Fibroblast of lung (primary cell): ENCODE results near the gene ACVR1C.

ENCODE experiments used
- EZH2 ChIP-seq: IDR thresholded peaks from 2 replicates; pipeline ENCODE4 v1.5.1; 2012; ENCODE audit warnings: low read length, control low read depth, mild to moderate bottlenecking; ENCODE audit errors: missing control alignments
- TF ChIP-seq, protein P1 (sequence below), 2 donors: IDR thresholded peaks in 1 of 2; conservative IDR thresholded peaks in 1 of 2; 1 replicate in 1 of 2; 2 replicates in 1 of 2; pipeline ENCODE4 v1.5.1; 2011 to 2012; ENCODE audit warnings: low read length in 2 of 2, control low read depth in 1 of 2, inconsistent platforms in 1 of 2, low read depth in 1 of 2, mild to moderate bottlenecking in 1 of 2

GRCh38 chr2:157538064-157538463 lies 90.6 kb downstream of the ACVR1C start:
- TF ChIP-seq, protein P1, sequence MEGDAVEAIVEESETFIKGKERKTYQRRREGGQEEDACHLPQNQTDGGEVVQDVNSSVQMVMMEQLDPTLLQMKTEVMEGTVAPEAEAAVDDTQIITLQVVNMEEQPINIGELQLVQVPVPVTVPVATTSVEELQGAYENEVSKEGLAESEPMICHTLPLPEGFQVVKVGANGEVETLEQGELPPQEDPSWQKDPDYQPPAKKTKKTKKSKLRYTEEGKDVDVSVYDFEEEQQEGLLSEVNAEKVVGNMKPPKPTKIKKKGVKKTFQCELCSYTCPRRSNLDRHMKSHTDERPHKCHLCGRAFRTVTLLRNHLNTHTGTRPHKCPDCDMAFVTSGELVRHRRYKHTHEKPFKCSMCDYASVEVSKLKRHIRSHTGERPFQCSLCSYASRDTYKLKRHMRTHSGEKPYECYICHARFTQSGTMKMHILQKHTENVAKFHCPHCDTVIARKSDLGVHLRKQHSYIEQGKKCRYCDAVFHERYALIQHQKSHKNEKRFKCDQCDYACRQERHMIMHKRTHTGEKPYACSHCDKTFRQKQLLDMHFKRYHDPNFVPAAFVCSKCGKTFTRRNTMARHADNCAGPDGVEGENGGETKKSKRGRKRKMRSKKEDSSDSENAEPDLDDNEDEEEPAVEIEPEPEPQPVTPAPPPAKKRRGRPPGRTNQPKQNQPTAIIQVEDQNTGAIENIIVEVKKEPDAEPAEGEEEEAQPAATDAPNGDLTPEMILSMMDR (conservative IDR thresholded peaks at IDR 0.05 in 1 of 2, IDR thresholded peaks at IDR 0.05 in 1 of 2; ENCODE audit: low read depth in 1 of 2, low read length in 2 of 2), result no peak
- TF ChIP-seq EZH2, result no peak
